Stimulated activated CD8-positive, alpha-beta memory T cell treated with anti-CD3 and anti-CD28 coated beads, Interleukin-2, amount 100 ng/mL, for 1 hour (primary cell): Measurements from ENCODE around the gene ACTR3C.
"Not testable (repeated sequence)": the region's sequence is repeated elsewhere in the genome, so short reads cannot be mapped to it uniquely, and the experiment has no call there.

ENCODE experiments used
- DNase-seq, 2 donors: peaks; one replicate each; pipeline ENCODE4 v3.0.0-alpha.2; 2020; ENCODE audit warnings: low read depth in 2 of 2

ACTR3C gene

GRCh38 chr7:150283111-150283510 lies 40.2 kb downstream of the ACTR3C start:
- DNase-seq, result not testable (repeated sequence)

GRCh38 chr7:150281681-150282403 lies 41.5 kb downstream of the ACTR3C start:
- DNase-seq, result not testable (repeated sequence)

- not testable (repeated sequence) for DNase-seq
Measured at GRCh38 chr7:150278383-150278782, 45.0 kb downstream of the ACTR3C start.

DNA sequence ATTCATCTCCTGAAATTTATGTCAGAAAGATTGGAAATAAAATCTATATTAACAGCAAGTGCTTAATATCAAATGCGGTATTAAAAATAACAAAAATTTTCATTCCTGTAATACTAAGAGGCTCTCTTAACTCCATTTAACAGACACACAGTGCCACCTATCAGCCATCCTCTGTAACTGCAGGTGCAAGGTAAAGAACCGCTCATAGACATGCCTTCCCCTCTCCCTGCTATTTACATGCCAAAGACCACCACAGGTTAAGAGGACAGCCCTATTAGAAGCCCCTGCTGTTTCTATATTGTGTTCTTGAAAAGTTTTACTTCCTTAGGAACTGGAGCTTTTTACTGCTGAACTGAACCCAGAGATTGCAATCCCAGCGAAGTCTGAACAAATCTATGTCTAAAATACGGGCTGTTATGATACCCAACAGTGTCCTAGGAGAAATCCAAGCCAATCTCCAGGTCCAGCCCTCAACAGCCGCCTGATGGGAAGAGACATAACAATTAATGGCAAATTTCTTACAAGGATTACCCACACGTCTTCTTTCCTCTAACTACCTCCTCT lies 47.1 kb downstream of the ACTR3C start:
- DNase-seq, result not testable (repeated sequence)

DNA sequence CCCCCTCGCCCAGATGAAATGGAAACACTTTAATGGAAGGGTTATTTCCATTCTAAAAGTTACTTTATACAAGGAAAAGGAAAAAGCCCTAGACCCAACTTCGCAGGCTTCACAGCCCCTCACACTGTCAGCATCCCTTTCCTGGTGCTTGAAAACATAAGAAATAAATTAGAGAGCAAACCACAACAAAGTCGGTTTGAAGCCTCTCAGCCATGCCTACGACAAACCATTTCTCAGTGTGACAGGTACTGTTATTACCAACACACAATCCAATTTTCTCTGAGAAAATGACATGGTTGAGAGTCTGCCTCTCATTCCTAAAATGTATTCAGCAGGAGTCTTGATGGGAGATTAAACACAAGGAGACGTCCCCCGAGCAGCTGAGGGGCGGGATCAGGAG lies 51.4 kb downstream of the ACTR3C start:
- not testable (repeated sequence) for DNase-seq

DNA sequence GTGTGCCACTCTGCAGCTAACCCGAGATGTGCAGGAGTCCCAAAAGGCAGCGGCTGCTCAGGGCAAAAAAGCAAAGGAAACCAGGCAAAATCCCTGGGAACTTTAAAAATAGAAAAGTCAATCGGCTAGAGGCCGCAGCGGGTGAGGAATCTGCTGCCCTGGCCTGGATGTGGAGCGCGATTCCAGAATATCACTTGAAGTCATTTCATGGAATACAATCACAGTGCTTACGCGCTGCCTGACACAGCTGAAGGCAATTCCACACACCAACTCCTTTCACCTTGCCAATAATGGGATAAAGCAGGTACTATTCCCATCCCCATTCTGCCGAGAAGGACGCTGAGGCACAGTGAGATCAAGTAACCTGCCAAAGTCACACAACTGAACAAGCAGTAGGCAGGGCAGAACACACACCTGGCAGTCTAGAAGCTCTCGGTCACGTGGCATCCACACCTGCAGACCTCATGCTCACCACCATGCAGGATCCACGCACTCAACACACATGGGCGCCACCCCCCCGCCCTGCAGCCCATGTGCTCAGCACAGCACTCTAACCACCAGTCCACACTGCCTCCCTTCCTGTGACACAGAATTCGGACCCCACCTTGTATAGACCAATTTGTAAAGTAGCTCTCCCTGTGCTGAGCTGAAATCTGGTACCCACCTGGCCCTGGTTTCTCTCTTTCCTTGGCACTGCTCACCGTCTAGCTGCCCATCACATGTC lies 53.1 kb downstream of the ACTR3C start:
- DNase-seq, result not testable (repeated sequence)

DNA sequence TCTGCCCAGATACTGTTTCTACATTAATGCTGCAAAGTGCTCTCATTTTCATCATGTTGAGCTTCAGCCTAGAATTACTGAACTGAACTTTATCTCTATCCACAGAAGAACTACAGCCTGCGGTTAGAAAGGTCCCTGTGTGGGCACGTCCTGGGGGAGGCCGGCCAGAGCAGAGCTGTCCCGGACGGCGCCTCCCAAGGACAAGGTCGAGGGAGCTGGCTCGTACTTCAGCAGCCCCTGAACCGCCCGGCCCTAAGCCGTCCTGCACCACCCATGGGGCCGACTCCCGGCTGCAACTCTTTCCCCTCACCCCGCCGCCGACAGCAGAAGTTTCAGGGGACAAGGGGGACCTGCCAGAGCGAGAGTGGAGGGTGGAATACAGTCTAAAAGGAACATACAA lies 54.5 kb downstream of the ACTR3C start:
- DNase-seq, result not testable (repeated sequence)

- not testable (repeated sequence) for DNase-seq
Measured at GRCh38 chr7:150268287-150268686, 55.1 kb downstream of the ACTR3C start.

DNA sequence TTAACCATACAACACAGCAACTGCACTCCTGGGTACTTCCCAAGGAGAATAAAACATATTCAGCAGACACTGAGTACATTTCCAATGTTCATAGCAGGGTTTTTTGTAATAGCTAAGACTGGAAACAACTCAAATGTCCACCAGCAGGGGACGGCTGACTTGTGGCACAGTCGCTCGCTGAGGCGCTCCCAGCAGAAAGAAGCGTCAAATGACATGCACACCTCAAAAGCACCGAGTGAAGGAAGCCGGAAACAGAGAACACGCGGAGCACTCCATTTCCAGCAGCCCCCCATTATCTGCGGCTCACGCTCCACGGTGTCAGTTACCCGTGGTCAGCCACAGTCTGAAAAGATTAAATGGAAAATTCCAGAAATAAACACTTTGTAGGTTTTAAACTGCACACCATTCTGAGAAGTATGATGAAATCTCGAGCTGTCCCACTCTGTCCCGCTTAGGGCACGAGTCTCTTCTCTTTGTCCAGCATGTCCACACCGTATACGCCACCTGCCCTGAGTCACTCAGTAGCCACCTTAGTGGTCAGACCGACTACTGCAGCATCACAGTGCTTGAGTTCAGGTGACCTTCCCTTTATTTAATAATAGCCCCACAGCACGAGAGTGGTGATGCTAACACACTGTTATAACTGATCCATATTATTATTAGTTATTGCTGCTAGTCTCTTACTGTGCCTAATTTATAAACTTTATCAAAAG lies 56.2 kb downstream of the ACTR3C start:
- DNase-seq, result not testable (repeated sequence)

DNA sequence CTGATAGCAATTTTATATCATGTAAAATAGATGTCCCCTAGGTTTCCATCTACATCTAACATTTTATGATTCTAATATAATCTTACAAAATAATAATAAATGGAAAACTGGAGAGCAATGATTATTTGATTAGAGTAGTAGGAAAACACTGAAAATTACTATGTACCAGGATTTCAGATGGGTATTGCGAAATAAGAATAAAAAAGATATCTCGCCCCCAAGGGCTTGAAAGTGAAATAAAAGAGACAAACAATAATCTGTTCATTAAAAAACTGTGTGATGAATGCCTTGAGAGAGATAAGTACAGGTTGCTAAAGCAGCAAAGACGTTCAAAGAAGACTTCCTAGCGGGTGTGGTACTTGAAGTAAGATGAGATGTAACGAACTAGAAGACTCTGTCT lies 60.7 kb downstream of the ACTR3C start:
- DNase-seq, result not testable (repeated sequence)

- DNase-seq, result not testable (repeated sequence)
Measured at GRCh38 chr7:150247745-150248144, 75.6 kb downstream of the ACTR3C start.

DNA sequence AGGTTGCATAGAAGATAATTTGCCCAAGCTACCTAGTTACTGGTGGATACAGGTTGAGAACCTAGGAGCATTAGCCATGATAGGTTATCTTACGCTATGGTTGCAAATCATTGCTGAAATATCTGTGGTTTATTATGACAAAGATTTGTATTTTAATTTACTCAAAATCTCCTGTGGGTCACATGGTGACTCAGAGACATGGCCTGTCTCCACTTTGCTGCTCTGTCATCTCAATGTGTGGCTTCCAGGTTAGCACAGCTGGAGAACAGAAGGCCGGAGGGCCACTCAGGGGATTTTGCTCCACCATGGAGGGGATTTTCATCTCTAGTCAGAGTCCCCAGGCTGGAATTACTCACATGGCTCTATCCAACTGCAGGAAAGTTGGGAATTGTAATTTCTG lies 78.1 kb downstream of the ACTR3C start:
- not testable (repeated sequence) for DNase-seq

GRCh38 chr7:150242935-150243334 lies 80.4 kb downstream of the ACTR3C start:
- DNase-seq, result not testable (repeated sequence)

DNA sequence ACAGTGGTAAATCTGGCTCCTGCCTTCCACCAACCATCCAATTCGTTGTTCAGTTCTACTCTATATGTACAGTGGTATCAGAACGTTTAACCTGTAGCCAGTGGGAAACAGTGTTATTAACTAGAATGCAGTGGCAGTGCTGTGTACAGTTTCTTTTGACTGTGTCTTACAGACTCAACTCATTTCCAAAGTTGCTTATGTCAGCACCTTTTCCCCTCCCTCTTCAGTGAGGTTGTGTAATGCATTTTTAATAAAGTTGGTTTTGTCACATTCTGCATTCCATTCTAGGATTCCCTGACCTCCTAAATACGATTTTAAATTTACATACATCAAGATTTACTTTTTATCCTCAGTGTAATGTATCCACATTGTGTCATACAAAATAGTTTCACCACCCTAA lies 97.9 kb downstream of the ACTR3C start:
- DNase-seq, result not testable (repeated sequence)

DNA sequence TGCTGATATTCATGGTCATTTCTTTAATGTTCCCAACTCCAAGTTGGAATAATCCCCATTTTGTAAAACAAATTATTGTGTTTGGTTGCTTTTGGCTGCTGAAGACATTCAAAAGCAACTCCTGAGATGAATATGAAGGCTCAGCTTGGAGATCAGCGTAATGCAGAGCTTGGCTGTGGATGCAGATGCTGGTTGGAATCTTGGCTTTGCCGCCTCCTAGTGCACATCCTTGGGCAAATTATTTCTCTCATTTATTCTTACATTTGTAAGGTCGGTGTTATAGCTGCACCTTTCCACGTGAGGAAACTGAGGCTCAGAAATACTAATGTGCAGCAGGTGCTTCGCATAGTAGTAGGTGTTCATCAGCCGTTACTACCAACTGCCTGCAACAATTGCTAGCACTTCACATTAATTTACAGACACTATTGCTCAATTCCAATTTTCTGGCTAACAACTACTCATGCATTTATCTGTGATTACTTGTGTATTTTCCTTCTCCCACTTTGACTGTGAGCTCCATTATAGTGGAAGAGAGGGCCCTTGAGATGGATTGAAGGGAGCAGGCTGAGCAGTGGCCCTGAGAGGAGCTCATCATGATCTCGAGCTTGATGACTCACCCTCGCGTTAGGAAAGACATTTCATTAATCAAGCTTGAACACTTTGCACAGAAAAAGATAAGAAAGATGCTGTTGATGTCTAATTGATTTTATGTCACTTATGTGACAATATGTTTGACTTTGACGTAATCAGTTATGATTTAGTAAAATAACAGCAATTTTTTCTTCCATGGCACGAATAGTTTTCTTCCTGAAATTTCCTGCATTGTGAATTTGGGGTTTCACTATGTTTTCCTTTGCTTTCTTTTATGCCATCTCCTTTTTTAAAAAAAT lies 101.0 kb downstream of the ACTR3C start:
- not testable (repeated sequence) for DNase-seq

DNA sequence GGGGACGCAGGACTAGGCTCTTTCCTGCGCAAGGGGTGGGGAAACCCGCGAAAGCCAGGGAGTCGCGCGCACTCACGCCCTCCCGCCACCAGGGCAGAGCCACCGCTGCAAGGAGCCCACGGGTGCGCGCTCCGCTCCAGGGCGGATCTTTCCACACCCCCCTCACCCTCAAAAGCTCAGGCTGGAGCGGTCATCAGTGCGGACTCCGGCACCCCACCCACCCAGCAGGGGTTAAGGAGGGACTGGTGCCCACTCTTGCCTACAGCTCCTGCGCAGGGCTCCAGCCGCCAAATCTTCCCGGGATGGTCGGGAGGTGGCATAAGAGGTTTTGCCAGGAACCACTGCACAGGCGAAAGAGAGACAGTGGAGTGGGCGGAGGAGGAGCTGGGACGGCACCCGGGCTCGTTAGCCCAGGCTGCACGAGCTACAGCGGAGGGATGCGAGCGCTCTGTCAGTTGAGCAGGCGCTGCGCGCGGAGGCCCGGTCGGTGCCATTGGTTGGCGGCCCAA lies 102.6 kb downstream of the ACTR3C start:
- not testable (repeated sequence) for DNase-seq

- not testable (repeated sequence) for DNase-seq
Measured at GRCh38 chr7:150219941-150220658, 103.2 kb downstream of the ACTR3C start.

- not testable (repeated sequence) for DNase-seq
Measured at GRCh38 chr7:150206848-150207247, 116.5 kb downstream of the ACTR3C start.

DNA sequence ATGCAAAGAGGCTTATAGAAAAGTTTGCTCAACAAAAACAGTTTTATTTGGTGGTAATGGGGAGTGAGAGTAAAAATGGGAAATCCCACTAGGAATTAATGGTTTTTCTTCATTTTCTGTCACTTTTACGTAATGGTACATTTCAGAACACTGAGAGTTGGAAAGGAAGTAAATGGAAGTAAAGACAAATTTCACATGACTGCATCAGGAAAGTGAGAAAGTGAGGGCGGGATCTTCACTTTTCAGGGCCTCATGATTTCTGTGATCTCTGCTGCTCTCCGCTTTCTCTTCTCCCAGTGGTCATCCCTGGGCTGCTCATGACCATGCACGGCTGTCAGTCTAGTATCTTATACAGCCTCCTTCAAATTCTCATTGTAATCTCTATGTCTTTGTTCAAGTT lies 117.5 kb downstream of the ACTR3C start:
- not testable (repeated sequence) for DNase-seq

DNA sequence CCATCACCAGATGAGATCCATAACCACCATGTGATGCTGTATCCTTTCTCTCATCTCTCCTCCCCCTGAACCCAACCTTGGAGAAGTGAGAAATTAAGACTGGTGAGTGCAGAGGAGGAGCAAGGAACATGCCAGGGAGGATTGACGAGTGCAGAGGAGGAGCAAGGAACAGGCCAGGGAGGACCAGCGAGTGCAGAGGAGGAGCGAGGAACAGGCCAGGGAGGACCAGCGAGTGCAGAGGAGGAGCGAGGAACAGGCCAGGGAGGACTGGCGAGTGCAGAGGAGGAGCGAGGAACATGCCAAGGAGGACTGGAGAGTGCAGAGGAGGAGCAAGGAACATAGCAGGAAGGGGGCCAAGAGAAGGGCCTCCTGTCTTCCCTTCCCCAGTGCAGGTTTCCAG lies 118.8 kb downstream of the ACTR3C start:
- DNase-seq, result not testable (repeated sequence)
